HK-2 (cell line): ENCODE data around the gene POLD4.
A peak's percentile ranks its signal among the peaks of the same experiment; 100 is the strongest.
"Not testable (repeated sequence)": the region's sequence is repeated elsewhere in the genome, so short reads cannot be mapped to it uniquely, and the experiment has no call there.

ENCODE experiments used
- DNase-seq: peaks from one replicate; pipeline ENCODE4 v3.0.0-alpha.2; 2018; ENCODE audit not compliant: unreplicated experiment

POLD4 gene

DNA sequence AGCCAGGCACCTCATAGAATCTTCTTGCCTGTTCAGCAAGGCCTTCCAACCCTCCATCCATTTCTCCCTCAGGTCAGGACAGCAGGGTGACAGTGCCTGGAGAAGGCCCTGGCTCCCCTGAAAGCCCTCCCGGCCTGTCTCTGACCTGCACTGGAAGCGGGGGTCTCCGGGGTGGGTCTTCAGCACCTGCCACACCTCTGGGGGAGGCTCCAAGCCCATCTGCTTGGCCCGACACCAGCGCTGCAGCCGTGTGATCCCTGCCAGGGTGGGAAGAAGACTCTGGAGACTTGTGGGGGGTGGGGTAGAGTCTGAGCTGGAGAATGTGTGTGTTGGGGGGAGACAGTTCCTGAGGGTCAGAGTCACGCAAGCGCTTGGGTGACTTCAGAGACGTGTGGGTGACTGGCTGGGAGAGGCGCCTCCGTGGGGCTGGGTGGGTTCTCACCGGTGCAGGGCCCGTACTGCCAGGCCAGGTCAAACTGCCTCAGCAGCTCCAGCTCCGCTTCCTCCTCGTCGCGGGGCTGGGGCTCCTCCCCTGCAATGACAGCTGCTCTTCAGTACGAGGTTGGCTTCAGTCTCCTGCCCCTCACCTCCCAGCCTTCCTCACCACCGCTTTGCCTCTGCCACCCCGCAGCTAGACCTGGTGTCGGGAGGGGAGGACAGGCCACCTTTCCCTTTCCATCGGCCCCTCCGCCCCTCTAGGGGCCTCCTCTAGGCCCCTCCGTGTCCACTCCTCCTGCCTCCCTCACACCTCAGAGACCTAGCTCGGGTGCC, 615 bp downstream of the POLD4 start:
- no peak for DNase-seq

- peak; percentile 59 for DNase-seq
Measured at GRCh38 chr11:67351275-67352005, 1.9 kb downstream of the POLD4 start.

GRCh38 chr11:67349928-67350465, 3.3 kb downstream of the POLD4 start:
- DNase-seq = no peak

DNA sequence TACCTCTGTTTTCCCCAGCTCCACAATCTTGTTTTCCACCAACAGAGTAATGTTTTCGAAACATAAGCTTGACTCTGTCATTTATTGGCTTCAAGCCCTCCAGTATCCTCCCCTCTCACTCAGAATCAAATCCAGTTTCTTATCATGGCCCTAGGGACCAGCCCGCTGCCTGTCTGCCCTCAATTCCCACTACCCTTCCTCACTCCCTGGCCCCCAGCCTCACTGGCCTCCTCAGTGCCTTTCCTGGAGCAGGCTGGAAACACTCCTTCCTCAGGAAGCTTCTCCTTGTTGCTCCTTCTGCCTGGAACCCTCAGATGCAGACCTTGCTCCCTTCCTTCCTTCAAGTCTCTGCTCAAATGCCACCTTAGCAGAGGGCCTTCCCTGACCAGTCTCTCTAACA, 3.9 kb downstream of the POLD4 start:
- DNase-seq = no peak

- no peak for DNase-seq
Measured at GRCh38 chr11:67349036-67349435, 4.3 kb downstream of the POLD4 start.

GRCh38 chr11:67347964-67348749, 5.2 kb downstream of the POLD4 start:
- DNase-seq = no peak

DNA sequence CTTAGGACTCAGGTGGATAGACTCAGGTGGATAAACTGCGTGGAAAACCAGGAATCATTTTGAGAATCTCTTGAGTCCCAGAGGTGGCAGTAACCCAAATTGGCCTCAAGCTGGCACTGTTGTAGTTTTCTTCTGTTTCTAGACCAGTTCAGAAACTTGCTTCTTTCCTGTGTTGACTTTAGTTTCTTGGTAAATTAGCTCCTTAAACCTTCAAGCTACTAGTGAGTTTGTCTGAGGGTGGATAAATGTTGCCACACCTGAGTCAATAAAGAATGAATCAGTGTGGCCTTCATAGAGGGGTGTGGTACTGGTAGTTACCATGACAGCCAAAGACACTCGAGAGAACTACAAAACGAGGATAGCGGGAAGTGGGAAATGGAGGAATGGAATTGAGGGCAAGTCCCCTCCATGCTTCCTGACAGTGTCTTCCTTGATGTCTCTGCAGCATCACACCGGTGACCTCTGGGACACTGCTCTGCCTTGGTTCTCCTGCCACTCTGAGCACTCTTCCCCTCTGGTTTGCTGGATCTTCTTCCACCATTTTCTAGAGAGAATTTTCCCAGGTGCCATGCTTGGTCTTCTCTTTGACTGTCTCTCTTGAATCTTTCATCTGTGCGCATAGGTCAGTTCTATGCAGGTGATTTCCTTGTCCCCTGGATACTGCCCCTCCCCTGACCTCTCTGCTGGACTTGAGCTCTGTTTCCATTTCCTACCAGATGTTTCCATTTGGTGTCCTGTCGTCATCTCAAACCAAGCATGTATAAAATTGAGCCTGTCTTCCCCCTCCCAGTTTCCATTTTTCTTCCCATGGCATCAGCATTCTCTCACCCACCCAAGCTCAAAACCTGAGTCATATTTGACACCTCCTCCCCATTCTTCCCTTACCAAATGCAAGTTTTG, 7.2 kb downstream of the POLD4 start:
- DNase-seq = no peak

DNA sequence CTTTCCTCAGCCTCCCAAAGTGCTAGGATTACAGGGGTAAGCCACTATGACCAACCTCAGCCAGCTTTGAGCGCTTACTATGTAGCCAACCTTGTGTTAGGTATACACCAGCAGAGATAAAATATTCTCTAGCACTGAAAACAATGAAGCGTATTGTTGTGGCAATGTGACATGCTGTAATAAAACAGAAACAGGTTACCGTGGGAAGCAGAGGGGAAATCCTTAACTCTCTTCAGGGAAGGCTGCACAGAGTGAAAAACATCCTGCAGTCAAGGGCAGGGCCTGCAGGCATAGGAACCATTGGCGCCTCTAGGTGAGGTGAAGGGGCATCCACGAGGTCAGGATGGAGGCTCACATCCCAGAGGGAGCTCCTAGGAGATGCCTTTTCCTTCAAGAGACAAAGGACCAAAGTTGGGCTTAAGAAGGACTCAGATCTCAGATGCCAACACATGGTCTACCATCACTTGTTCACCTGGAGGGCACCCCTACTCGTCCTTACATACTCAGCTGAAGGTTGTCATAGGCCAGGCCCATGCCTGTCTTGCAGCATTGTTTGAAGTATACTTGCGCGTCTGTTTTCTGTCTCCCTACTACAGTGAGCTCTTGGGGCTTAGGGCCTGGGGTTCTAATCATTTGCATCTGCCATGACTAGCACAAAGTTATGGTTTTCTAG, 8.0 kb downstream of the POLD4 start:
- no peak for DNase-seq

GRCh38 chr11:67344264-67344663, 9.1 kb downstream of the POLD4 start:
- DNase-seq = no peak

GRCh38 chr11:67337257-67337656, 16.1 kb downstream of the POLD4 start:
- DNase-seq = no peak

GRCh38 chr11:67332081-67332691, 21.2 kb downstream of the POLD4 start:
- DNase-seq = no peak

DNA sequence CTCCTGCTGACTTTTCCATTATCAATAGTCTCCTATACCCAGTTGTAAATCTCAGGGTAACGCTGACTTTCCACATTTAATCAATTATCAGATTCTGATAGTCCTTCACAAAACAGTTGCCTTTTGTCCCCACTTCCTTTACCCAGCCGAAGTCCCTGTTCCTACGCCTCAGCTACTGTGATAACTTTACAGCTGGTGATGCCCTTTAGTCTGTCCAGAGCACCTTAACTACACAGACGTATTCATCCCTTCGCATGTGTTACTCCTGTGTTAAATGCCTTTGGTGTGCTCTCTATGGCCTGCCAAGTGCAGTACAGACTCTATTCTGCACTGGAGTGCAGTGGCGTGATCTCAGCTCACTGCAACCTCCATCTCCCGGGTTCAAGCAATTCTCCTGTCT, 29.8 kb downstream of the POLD4 start:
- DNase-seq = no peak

GRCh38 chr11:67322049-67322448, 31.3 kb downstream of the POLD4 start:
- no peak for DNase-seq

- no peak for DNase-seq
Measured at GRCh38 chr11:67321313-67321871, 32.0 kb downstream of the POLD4 start.

DNA sequence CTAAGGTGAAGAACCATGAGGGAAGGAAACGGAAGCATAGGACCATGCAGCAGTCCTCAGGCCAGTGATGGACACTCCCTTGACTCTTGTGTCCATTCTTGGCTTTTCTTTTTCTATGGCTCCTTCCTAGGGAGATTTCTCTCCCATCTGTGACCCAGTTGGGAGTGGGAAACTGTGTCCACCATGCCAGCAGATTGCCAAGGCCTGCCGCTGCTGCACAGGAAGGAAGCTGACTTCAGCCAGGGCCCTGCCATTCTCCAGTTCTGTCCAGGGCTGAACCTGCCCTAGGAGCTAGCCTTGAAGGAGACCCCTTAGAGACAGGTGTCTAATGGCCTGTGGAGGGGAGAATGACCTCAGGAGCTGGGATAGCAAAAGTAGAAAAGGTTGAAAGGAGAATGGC, 32.7 kb downstream of the POLD4 start:
- DNase-seq = no peak

- DNase-seq = no peak
Measured at GRCh38 chr11:67320011-67320410, 33.3 kb downstream of the POLD4 start.

- DNase-seq = not testable (repeated sequence)
Measured at GRCh38 chr11:67318876-67319275, 34.5 kb downstream of the POLD4 start.

DNA sequence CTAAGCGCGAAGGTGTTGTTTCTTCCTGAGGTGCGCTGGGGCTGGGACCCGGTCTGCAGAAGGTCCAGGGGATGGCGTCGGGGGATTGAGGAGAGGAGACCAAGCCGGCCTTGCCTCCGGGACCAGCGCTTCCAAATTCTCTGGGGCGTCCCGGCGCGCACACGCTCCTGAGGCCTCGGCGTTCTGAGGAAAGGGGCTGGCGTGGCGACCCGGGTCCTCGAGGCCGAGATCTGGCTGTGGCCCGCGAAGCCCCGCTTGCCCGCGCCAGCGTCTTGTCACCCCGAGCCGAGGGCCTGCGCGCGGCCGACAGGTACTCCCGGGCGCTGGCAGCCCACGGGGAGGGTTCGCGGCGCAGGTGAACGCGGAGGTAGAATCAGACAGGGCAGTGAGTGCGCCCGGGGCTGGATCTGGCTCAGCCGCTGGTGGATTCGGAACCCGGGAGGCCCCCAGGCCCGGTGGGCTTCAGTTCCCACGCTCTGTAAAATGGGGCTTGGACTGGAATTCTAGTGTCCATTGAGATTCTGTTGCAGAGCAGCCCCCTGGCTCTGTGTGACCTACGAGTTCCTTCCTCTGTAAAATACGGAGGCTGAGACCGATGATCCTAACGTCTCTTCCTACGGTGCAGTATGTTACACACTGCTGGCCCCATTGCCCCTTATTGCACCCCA, 35.3 kb downstream of the POLD4 start:
- no peak for DNase-seq

GRCh38 chr11:67317205-67317887, 36.0 kb downstream of the POLD4 start:
- DNase-seq = peak; percentile 95
